H1 (cell line): Measurements from ENCODE around the gene SLC11A1. TPM values are rescaled to one million over a fixed set of nuclear protein-coding genes. Genes with fewer than 3 reads are reported as not detected.

ENCODE experiments used
- CTCF ChIA-PET: fragments of 300-600 bp; sonication (Branson Sonifier 250); formaldehyde crosslinking; loops from one replicate; lab custom pipeline; 2021; ENCODE audit not compliant: partially characterized antibody; lab: Charles Lee
- POLR2A ChIA-PET: fragments of 300-600 bp; sonication (Branson Sonifier 250); formaldehyde crosslinking; loops from one replicate; lab custom pipeline; 2021; ENCODE audit warnings: inconsistent platforms; ENCODE audit not compliant: partially characterized antibody; lab: Charles Lee
- DNase-seq, 2 experiments: peaks; one replicate each; pipeline versions ENCODE4 v3.0.0 to v3.0.0-alpha.2; 2010 to 2022; ENCODE audit warnings: low spot score in 2 of 2, low read depth in 1 of 2, mixed read lengths in 1 of 2
- FAIRE-seq: peaks from 2 replicates; lab custom pipeline; 2011; peaks lifted over from hg19 to GRCh38; lab: Jason Lieb, UNC
- H2AFZ ChIP-seq: 2 replicates; pipeline ENCODE4 v1.8.1; 2012; ENCODE audit warnings: low read length, inconsistent platforms
- H2AK5ac ChIP-seq: 2 replicates; pipeline ENCODE4 v1.6.1; 2013; ENCODE audit warnings: low read depth, low read length
- H2BK120ac ChIP-seq: replicated peaks from 2 replicates; pipeline ENCODE3; 2013; ENCODE audit warnings: low read depth, low read length, inconsistent platforms
- H2BK12ac ChIP-seq: 2 replicates; pipeline ENCODE4 v1.6.1; 2013; ENCODE audit warnings: low read depth, low read length
- H2BK15ac ChIP-seq: 2 replicates; pipeline ENCODE4 v1.6.1; 2013; ENCODE audit warnings: low read length
- H2BK20ac ChIP-seq: 2 replicates; pipeline ENCODE4 v1.6.1; 2013; ENCODE audit warnings: low read length
- H2BK5ac ChIP-seq: 2 replicates; pipeline ENCODE4 v1.6.1; 2013; ENCODE audit warnings: low read depth, low read length
- H3K14ac ChIP-seq: 2 replicates; pipeline ENCODE4 v1.6.1; 2013; ENCODE audit warnings: inconsistent platforms; ENCODE audit not compliant: insufficient read length
- H3K18ac ChIP-seq: 2 replicates; pipeline ENCODE4 v1.6.1; 2013; ENCODE audit warnings: low read length; ENCODE audit errors: extremely low read depth
- H3K23ac ChIP-seq: 2 replicates; pipeline ENCODE4 v1.6.1; 2013; ENCODE audit warnings: inconsistent platforms; ENCODE audit not compliant: insufficient read length
- H3K23me2 ChIP-seq: 2 replicates; pipeline ENCODE4 v1.6.1; 2013; ENCODE audit warnings: low read depth, low read length
- H3K27ac ChIP-seq: 2 replicates; pipeline ENCODE4 v1.6.1; 2011; ENCODE audit warnings: low read depth, low read length, inconsistent platforms
- H3K27me3 ChIP-seq, 4 experiments: replicated peaks in 1 of 4; 1 replicate in 1 of 4; 2 replicates in 3 of 4; pipeline versions ENCODE4 v1.6.1 to v1.8.1; 2011 to 2013; ENCODE audit warnings: low read length in 3 of 4, mild to moderate bottlenecking in 3 of 4, inconsistent platforms in 2 of 4, mixed read lengths in 2 of 4, moderate library complexity in 1 of 4; ENCODE audit not compliant: control insufficient read depth in 3 of 4, insufficient read depth in 3 of 4; ENCODE audit errors: extremely low read depth in 1 of 4
- H3K36me3 ChIP-seq, 4 experiments: 2 replicates each; pipeline versions ENCODE4 v1.6.1 to v1.8.1; 2011 to 2013; ENCODE audit warnings: mild to moderate bottlenecking in 4 of 4, low read length in 3 of 4, moderate library complexity in 2 of 4, control low read depth in 1 of 4, inconsistent platforms in 1 of 4; ENCODE audit not compliant: insufficient read depth in 4 of 4, control insufficient read depth in 2 of 4
- H3K4ac ChIP-seq: replicated peaks from 2 replicates; pipeline ENCODE3; 2013; ENCODE audit warnings: low read length, low read depth, mixed read lengths, inconsistent platforms; ENCODE audit not compliant: insufficient read length
- H3K4me1 ChIP-seq, 4 experiments: replicated peaks in 1 of 4; 1 replicate in 1 of 4; 2 replicates in 3 of 4; pipeline versions ENCODE4 v1.6.1 to v1.8.1; 2011 to 2013; ENCODE audit warnings: low read length in 3 of 4, inconsistent platforms in 2 of 4, mixed read lengths in 1 of 4; ENCODE audit not compliant: insufficient read depth in 4 of 4, control insufficient read depth in 3 of 4
- H3K4me2 ChIP-seq, 2 experiments: 2 replicates each; pipeline versions ENCODE4 v1.6.1 to v1.8.1; 2011 to 2013; ENCODE audit warnings: low read depth in 2 of 2, low read length in 2 of 2, control low read depth in 1 of 2, inconsistent platforms in 1 of 2, mild to moderate bottlenecking in 1 of 2; ENCODE audit not compliant: insufficient read depth in 1 of 2
- H3K4me3 ChIP-seq, 4 experiments: fragments of 200-600, 300-600 bp in 1 of 4; sonication (generic), shearing (Covaris generic), sonication (Bioruptor Twin) in 1 of 4; 2 replicates each; pipeline versions ENCODE4 v1.5.1 to v1.8.1; 2011 to 2016; ENCODE audit warnings: low read length in 4 of 4, low read depth in 3 of 4, control low read depth in 2 of 4, inconsistent platforms in 2 of 4, mild to moderate bottlenecking in 2 of 4, mixed read lengths in 1 of 4, moderate library complexity in 1 of 4; ENCODE audit not compliant: insufficient read depth in 2 of 4; ENCODE audit errors: extremely low read depth in 1 of 4
- H3K56ac ChIP-seq: replicated peaks from 2 replicates; pipeline ENCODE3; 2013; ENCODE audit warnings: low read depth, mild to moderate bottlenecking, mixed read lengths, low read length, inconsistent platforms; ENCODE audit not compliant: insufficient read length
- H3K79me1 ChIP-seq: 2 replicates; pipeline ENCODE4 v1.6.1; 2013; ENCODE audit warnings: low read depth, low read length, control low read depth
- H3K79me2 ChIP-seq, 2 experiments: 2 replicates each; pipeline versions ENCODE4 v1.6.1 to v1.8.1; 2012 to 2013; ENCODE audit warnings: low read length in 2 of 2, mild to moderate bottlenecking in 2 of 2, inconsistent platforms in 1 of 2; ENCODE audit not compliant: insufficient read depth in 2 of 2, control insufficient read depth in 1 of 2
- H3K9ac ChIP-seq, 4 experiments: replicated peaks in 1 of 4; 1 replicate in 1 of 4; 2 replicates in 3 of 4; pipeline versions ENCODE4 v1.6.1 to v1.8.1; 2011 to 2013; ENCODE audit warnings: low read depth in 3 of 4, low read length in 3 of 4, control low read depth in 2 of 4, mild to moderate bottlenecking in 2 of 4, moderate library complexity in 2 of 4, inconsistent platforms in 1 of 4; ENCODE audit errors: extremely low read depth in 1 of 4
- H3K9me3 ChIP-seq, 2 experiments: 2 replicates each; pipeline versions ENCODE4 v1.6.1 to v1.8.1; 2012 to 2013; ENCODE audit warnings: mild to moderate bottlenecking in 2 of 2, moderate library complexity in 2 of 2, control low read depth in 1 of 2, inconsistent platforms in 1 of 2, low read depth in 1 of 2, low read length in 1 of 2, mixed read lengths in 1 of 2; ENCODE audit not compliant: insufficient read depth in 2 of 2
- H4K20me1 ChIP-seq, 2 experiments: replicated peaks in 1 of 2; 2 replicates each; pipeline versions ENCODE3 to v1.8.1; 2011 to 2013; ENCODE audit warnings: inconsistent platforms in 2 of 2, low read length in 2 of 2, mild to moderate bottlenecking in 1 of 2; ENCODE audit not compliant: insufficient read depth in 2 of 2, control insufficient read depth in 1 of 2
- H4K5ac ChIP-seq: 2 replicates; pipeline ENCODE4 v1.6.1; 2013; ENCODE audit warnings: low read length, low read depth, mixed read lengths, inconsistent platforms; ENCODE audit not compliant: insufficient read length
- H4K8ac ChIP-seq: 2 replicates; pipeline ENCODE4 v1.8.0; 2013; ENCODE audit warnings: mild to moderate bottlenecking, moderate library complexity, low read length, inconsistent platforms; ENCODE audit not compliant: insufficient read depth; ENCODE audit errors: extremely low read depth
- H4K91ac ChIP-seq: replicated peaks from 2 replicates; pipeline ENCODE3; 2013; ENCODE audit warnings: low read length, mixed read lengths, inconsistent platforms; ENCODE audit not compliant: insufficient read length
- BACH1 ChIP-seq: IDR thresholded peaks from 2 replicates; pipeline ENCODE4 v1.6.1; 2012; ENCODE audit warnings: low read length, improper control_type of control experiment
- CHD2 ChIP-seq: IDR thresholded peaks from 2 replicates; pipeline ENCODE4 v1.6.1; 2012; ENCODE audit warnings: low read length, improper control_type of control experiment
- GABPA ChIP-seq: IDR thresholded peaks from 2 replicates; pipeline ENCODE4 v1.6.1; 2011; ENCODE audit warnings: mild to moderate bottlenecking, low read length, moderate library complexity, borderline replicate concordance; ENCODE audit not compliant: insufficient read depth
- HDAC6 ChIP-seq: IDR thresholded peaks from one replicate; pipeline ENCODE4 v1.7.1; 2012; ENCODE audit warnings: low read depth, mild to moderate bottlenecking, inconsistent platforms, low read length, moderate library complexity
- KDM1A ChIP-seq: fragments of 200-600, 300-600 bp; sonication (generic); IDR thresholded peaks from 2 replicates; pipeline ENCODE4 v1.7.1; 2016; ENCODE audit warnings: mild to moderate bottlenecking, low read length, borderline replicate concordance
- NANOG ChIP-seq: IDR thresholded peaks from 2 replicates; pipeline ENCODE4 v1.6.1; 2011; ENCODE audit warnings: low read length, low read depth, mild to moderate bottlenecking, inconsistent platforms; ENCODE audit not compliant: insufficient read depth, poor library complexity, severe bottlenecking
- RXRA ChIP-seq: IDR thresholded peaks from 2 replicates; pipeline ENCODE4 v1.6.1; 2011; ENCODE audit warnings: low read depth, mild to moderate bottlenecking, low read length, moderate library complexity; ENCODE audit not compliant: insufficient read depth
- TAF7 ChIP-seq: optimal IDR thresholded peaks from 2 replicates; pipeline ENCODE3; 2011; ENCODE audit warnings: low read depth, mild to moderate bottlenecking, inconsistent platforms, low read length, moderate library complexity, borderline replicate concordance
- TBP ChIP-seq: IDR thresholded peaks from 2 replicates; pipeline ENCODE4 v1.6.1; 2011; ENCODE audit warnings: low read depth, low read length, improper control_type of control experiment
- WGBS, 2 experiments: shearing (Covaris generic) in 1 of 2; methylation state at CpG; one replicate each; pipeline versions ENCODE4 v1.1.6 to v1.1.7; 2013 to 2015; ENCODE audit warnings: low lambda C conversion rate in 2 of 2, mixed read lengths in 2 of 2, inconsistent platforms in 1 of 2, low coverage in 1 of 2, missing lambda C conversion rate in 1 of 2; ENCODE audit not compliant: insufficient replicate concordance in 2 of 2, insufficient coverage in 1 of 2, insufficient read length in 1 of 2; ENCODE audit errors: extremely low coverage in 1 of 2, missing lambda C conversion rate in 1 of 2; 5-methylcytosine and 5-hydroxymethylcytosine counted together
- polyA plus RNA-seq, 7 experiments: library from polyadenylated mRNA; depleted of rRNA in 3 of 7; stranded (reverse) in 5 of 7; unstranded in 2 of 7; fragments of >200 nt in 5 of 7; fragments of 200-250 nt in 2 of 7; gene quantifications; 1 replicate in 5 of 7; 2 replicates in 1 of 7; 4 replicates in 1 of 7; pipeline versions ENCODE4 v1.2.1 to v1.2.3, GENCODE V29; 2011 to 2013; ENCODE audit warnings: missing spikeins in 2 of 7, mixed read lengths in 2 of 7
- total RNA-seq: library from RNA; stranded (reverse); fragmentation: NEBNext Ultra II Directional; extraction: Animal tissue kit (Norgen Biotek cat#: 25700); gene quantifications from 2 replicates; pipeline ENCODE4 v1.2.1, GENCODE V29; 2021
- TF ChIP-seq, protein P1 (sequence below): IDR thresholded peaks from 2 replicates; pipeline ENCODE4 v1.6.1; 2012; ENCODE audit warnings: low read length, inconsistent platforms

SLC11A1 gene
- total and polyA plus RNA-seq, 2 of the 8 experiments (the other 6 are each of a cell fraction or from before 2014, with no cell fraction given) = 0.20 to 0.43 TPM

DNA sequence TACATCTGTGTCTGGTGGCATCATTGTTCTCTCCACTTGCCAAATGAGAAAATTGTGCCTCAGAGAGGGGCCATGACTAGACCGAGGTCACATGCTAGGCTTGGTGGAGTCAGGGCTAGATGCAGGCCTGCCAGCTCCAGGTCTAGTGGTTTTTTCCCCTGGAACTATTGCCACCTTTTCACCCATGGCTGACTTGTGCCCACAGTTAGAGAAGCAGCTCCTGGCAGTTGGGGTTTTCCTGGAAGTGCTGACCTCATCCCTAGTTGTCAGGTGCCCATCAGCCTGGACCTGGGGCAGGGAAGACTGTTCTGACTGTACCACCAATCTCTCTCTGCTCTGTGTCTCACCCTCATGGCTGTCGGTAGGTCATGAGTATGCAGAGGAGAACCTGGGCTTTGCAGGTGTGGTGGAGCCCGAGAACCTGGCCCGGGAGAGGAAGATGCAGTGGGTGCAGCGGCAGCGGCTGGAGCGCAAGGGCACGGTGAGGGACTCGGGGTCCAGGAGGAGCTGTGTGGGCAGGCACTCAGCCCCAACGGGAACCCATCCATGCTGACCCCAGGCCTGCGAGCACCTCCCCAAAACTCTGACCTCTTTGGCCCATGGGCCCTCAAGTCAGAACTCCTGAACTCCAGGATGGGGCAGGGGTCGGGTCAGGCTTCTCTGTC is 37.9 kb upstream of the SLC11A1 start:
- CTCF ChIA-PET = interaction anchor here (0.6 to 3.0 kb wide), 8 partner anchors 12 to 558 kb away, joined by 3 to 18 read pairs (median 3); partner anchors contain the start of gene CATIP
- Histone ChIP-seq H4K91ac (no peak overlapping the region), H3K23me2 (no peaks in the 10 kb centered on the region), H4K8ac (peak overlapping the region; percentile 68; the same call in 1 of the 2 replicates), H3K14ac (no peak overlapping the region), H4K5ac (no peak overlapping the region), H2BK12ac (no peak overlapping the region), H3K9me3 (no peaks in the 10 kb centered on the region), H4K20me1 (no peaks in the 10 kb centered on the region), H3K18ac (no peak overlapping the region), H3K4me2 (no peak overlapping the region), H3K27me3 (no peaks in the 10 kb centered on the region), H3K4ac (no peak overlapping the region), H2BK15ac (no peak overlapping the region), H3K79me1 (no peaks in the 10 kb centered on the region), H3K27ac (no peak overlapping the region), H3K56ac (no peak overlapping the region), H2BK5ac (no peak overlapping the region)
- DNase-seq = no peak
- WGBS, 2 experiments = 88% methylated on average over 12 of the region's 12 CpGs; no CpG with 5 or more reads in 1 of the 2 experiments
- TF ChIP-seq RXRA = no peak
- no peak for TF ChIP-seq GABPA
- TF ChIP-seq TBP = no peak
- TF ChIP-seq TAF7 = no peak
- TF ChIP-seq, protein P1, sequence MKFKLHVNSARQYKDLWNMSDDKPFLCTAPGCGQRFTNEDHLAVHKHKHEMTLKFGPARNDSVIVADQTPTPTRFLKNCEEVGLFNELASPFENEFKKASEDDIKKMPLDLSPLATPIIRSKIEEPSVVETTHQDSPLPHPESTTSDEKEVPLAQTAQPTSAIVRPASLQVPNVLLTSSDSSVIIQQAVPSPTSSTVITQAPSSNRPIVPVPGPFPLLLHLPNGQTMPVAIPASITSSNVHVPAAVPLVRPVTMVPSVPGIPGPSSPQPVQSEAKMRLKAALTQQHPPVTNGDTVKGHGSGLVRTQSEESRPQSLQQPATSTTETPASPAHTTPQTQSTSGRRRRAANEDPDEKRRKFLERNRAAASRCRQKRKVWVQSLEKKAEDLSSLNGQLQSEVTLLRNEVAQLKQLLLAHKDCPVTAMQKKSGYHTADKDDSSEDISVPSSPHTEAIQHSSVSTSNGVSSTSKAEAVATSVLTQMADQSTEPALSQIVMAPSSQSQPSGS = no peak
- TF ChIP-seq NANOG = no peak
- no peak for TF ChIP-seq KDM1A
- no peak for TF ChIP-seq CHD2
- no peak for TF ChIP-seq BACH1
- TF ChIP-seq HDAC6 = no peak
- TF ChIP-seq, all 59 proteins: peak for 0
- H2BK20ac ChIP-seq = no peak overlapping the region
- no peak overlapping the region for H3K23ac ChIP-seq
- H2BK120ac ChIP-seq = no peak overlapping the region
- H3K4me3 ChIP-seq = no peak overlapping the region
- H3K9ac ChIP-seq = no peak overlapping the region
- FAIRE-seq = no peak
- H2AFZ ChIP-seq = no peak overlapping the region
- POLR2A ChIA-PET = interaction anchor here (1.0 kb wide), 1 partner anchor 12 kb away, joined by 3 read pairs; the partner anchor contains the start of gene CATIP
- H3K36me3 ChIP-seq = no peaks in the 10 kb centered on the region; a peak in 1 of 8 replicates
- H2AK5ac ChIP-seq = no peak overlapping the region
- peaks cover 0 to 4% (median 0%) of the 10 kb centered on the region in 4 experiments; a peak in 1 of 7 replicates for H3K4me1 ChIP-seq
- no peaks in the 10 kb centered on the region for H3K79me2 ChIP-seq
